Measurements from ENCODE around the gene ZGPAT. TPM values are rescaled to one million over a fixed set of nuclear protein-coding genes. Genes with fewer than 3 reads are reported as not detected.
"Not testable (repeated sequence)": the region's sequence is repeated elsewhere in the genome, so short reads cannot be mapped to it uniquely, and the experiment has no call there.

The ZGPAT gene
- total RNA-seq, 4 donors from 2014 or later = 22.5 to 38.9 (median 28.6) TPM

GRCh38 chr20:63668351-63668750 lies 39.5 kb upstream of the ZGPAT start:
- TF ChIP-seq POLR2AphosphoS5 (IDR thresholded peaks at IDR 0.05) (no peak), CTCF (IDR thresholded peaks at IDR 0.05) (no peak), POLR2A (IDR thresholded peaks at IDR 0.05; ENCODE audit: low read depth) (no peak), EP300 (IDR thresholded peaks at IDR 0.05) (no peak)
- H3K9me3 ChIP-seq = no peaks in the 10 kb centered on the region
- no peaks in the 10 kb centered on the region for H3K27me3 ChIP-seq
- H3K4me3 ChIP-seq = no peak overlapping the region
- WGBS = 94% methylated on average over 11 of the region's 11 CpGs
- intact Hi-C loops (cut with DNase I) = no loop called here
- peaks cover 24 to 85% (median 67%) of the 10 kb centered on the region in 4 donors for H3K36me3 ChIP-seq
- H3K27ac ChIP-seq (replicated peaks in 1 of 4) = no peak overlapping the region
- H3K4me1 ChIP-seq = peaks cover 0 to 11% (median 0%) of the 10 kb centered on the region in 4 donors
- no peak for DNase-seq (ENCODE audit: extremely low spot score)

- H3K9me3 ChIP-seq; H3K27ac ChIP-seq (replicated peaks in 1 of 4); H3K27me3 ChIP-seq; H3K4me3 ChIP-seq; DNase-seq (ENCODE audit: extremely low spot score); intact Hi-C loops (cut with DNase I); H3K4me1 ChIP-seq: not testable (repeated sequence)
- 96% methylated on average over 12 of the region's 12 CpGs for WGBS
- H3K36me3 ChIP-seq = peaks cover 27 to 85% (median 67%) of the 10 kb centered on the region in 4 donors
These were observed 36.1 kb upstream of the ZGPAT start for GRCh38 chr20:63671695-63672094.

- intact Hi-C loops (cut with DNase I) = no loop called here
- H3K36me3 ChIP-seq = peaks cover 23 to 83% (median 66%) of the 10 kb centered on the region in 4 donors
- H3K27ac ChIP-seq (replicated peaks in 1 of 4) = no peak overlapping the region
- H3K4me3 ChIP-seq = no peak overlapping the region
- H3K9me3 ChIP-seq = no peaks in the 10 kb centered on the region
- TF ChIP-seq POLR2AphosphoS5 (IDR thresholded peaks at IDR 0.05) (no peak), CTCF (IDR thresholded peaks at IDR 0.05) (no peak), POLR2A (IDR thresholded peaks at IDR 0.05; ENCODE audit: low read depth) (no peak), EP300 (IDR thresholded peaks at IDR 0.05) (no peak)
- H3K27me3 ChIP-seq = no peaks in the 10 kb centered on the region
- DNase-seq (ENCODE audit: extremely low spot score) = no peak
- no peaks in the 10 kb centered on the region for H3K4me1 ChIP-seq
- WGBS = 95% methylated on average over 7 of the region's 10 CpGs
These were observed 35.2 kb upstream of the ZGPAT start for GRCh38 chr20:63672666-63673065.

- H3K4me1 ChIP-seq = no peaks in the 10 kb centered on the region
- no peaks in the 10 kb centered on the region for H3K27me3 ChIP-seq
- no peaks in the 10 kb centered on the region for H3K9me3 ChIP-seq
- 97% methylated on average over 6 of the region's 14 CpGs for WGBS
- peaks cover 23 to 83% (median 65%) of the 10 kb centered on the region in 4 donors for H3K36me3 ChIP-seq
- H3K27ac ChIP-seq (replicated peaks in 1 of 4) = no peak overlapping the region
- DNase-seq (ENCODE audit: extremely low spot score) = no peak
- no peak for TF ChIP-seq POLR2A (IDR thresholded peaks at IDR 0.05; ENCODE audit: low read depth)
- no peak for TF ChIP-seq CTCF (IDR thresholded peaks at IDR 0.05)
- TF ChIP-seq EP300 (IDR thresholded peaks at IDR 0.05) = no peak
- TF ChIP-seq POLR2AphosphoS5 (IDR thresholded peaks at IDR 0.05) = no peak
- H3K4me3 ChIP-seq = no peak overlapping the region
- intact Hi-C loops (cut with DNase I) = no loop called here
These were observed 33.9 kb upstream of the ZGPAT start for GRCh38 chr20:63673951-63674350.

GRCh38 chr20:63675681-63676368 lies 32.0 kb upstream of the ZGPAT start:
- DNase-seq (ENCODE audit: extremely low spot score) = no peak
- 91% methylated on average over 17 of the region's 20 CpGs for WGBS
- no peaks in the 10 kb centered on the region for H3K9me3 ChIP-seq
- intact Hi-C loops (cut with DNase I) = no loop called here
- H3K36me3 ChIP-seq = peaks cover 23 to 95% (median 82%) of the 10 kb centered on the region in 4 donors
- no peaks in the 10 kb centered on the region for H3K27me3 ChIP-seq
- H3K4me1 ChIP-seq = no peaks in the 10 kb centered on the region
- no peak overlapping the region for H3K4me3 ChIP-seq
- no peak overlapping the region for H3K27ac ChIP-seq (replicated peaks in 1 of 4)
- TF ChIP-seq CTCF (IDR thresholded peaks at IDR 0.05) (no peak), POLR2AphosphoS5 (IDR thresholded peaks at IDR 0.05) (no peak), POLR2A (IDR thresholded peaks at IDR 0.05; ENCODE audit: low read depth) (no peak), EP300 (IDR thresholded peaks at IDR 0.05) (no peak)
